GM19468 (cell line): ENCODE data around the gene KRTAP5-6.

Source experiments
- ATAC-seq: cut with Tn5 transposase; IDR thresholded peaks from one replicate; pipeline ENCODE4 v1.9.1; 2021; ENCODE audit warnings: mild to moderate bottlenecking, moderate library complexity, moderate number of reproducible peaks; ENCODE audit not compliant: unreplicated experiment; ENCODE audit errors: extremely low read depth

KRTAP5-6 gene

GRCh38 chr11:1744137-1744886 is 47.3 kb downstream of the KRTAP5-6 start:
- no peak for ATAC-seq

GRCh38 chr11:1744891-1745700 is 48.1 kb downstream of the KRTAP5-6 start:
- no peak for ATAC-seq

- ATAC-seq: no peak
Measured at GRCh38 chr11:1745701-1746320, 48.8 kb downstream of the KRTAP5-6 start.

GRCh38 chr11:1746511-1746931 is 49.5 kb downstream of the KRTAP5-6 start:
- no peak for ATAC-seq

DNA sequence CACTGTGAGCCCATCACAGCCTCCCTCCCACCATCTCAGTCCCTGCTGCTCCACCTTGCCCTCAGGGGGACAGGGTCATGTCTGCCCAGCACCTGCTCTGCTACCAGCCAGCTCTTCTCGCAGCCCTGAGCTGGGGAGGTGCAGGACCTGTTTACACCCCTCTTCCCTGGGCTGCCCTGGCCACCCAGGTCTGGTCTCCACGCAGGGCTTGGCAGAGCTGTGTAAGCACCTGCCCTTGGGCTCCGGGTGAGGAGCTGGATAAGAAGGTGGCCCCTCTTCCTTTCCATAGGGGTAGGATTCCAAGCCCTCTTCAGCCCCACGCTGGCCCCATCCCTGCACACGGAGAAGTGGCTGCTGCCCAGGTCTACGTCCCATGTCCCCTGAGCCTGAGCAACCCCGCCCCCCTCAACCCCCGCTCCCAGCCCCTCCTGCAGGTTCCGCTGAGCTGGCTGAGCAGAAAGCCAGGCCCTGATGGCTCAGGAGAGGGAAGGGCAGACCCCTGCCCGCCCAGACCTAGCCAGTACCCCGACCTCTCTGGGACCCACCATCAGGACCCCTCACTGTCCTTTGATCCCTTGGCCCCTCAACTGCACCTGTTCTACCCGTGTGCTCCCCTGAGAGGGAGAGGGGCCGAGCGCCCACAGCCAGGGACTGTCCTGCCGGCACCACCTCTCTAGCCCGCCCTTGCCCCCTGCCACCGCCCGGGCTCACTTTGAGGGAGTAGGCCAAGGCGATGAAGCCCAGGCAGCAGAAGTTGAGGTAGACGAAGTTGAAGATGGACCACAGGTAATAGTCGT is 50.2 kb downstream of the KRTAP5-6 start:
- ATAC-seq: no peak
